ENCODE measurements around the gene GLT6D1. TPM values are rescaled to one million over a fixed set of nuclear protein-coding genes. Genes with fewer than 3 reads are reported as not detected.

Gene GLT6D1
- total and polyA plus RNA-seq, 2 of the 4 experiments (the other 2 are of a cell fraction) = not detected

DNA sequence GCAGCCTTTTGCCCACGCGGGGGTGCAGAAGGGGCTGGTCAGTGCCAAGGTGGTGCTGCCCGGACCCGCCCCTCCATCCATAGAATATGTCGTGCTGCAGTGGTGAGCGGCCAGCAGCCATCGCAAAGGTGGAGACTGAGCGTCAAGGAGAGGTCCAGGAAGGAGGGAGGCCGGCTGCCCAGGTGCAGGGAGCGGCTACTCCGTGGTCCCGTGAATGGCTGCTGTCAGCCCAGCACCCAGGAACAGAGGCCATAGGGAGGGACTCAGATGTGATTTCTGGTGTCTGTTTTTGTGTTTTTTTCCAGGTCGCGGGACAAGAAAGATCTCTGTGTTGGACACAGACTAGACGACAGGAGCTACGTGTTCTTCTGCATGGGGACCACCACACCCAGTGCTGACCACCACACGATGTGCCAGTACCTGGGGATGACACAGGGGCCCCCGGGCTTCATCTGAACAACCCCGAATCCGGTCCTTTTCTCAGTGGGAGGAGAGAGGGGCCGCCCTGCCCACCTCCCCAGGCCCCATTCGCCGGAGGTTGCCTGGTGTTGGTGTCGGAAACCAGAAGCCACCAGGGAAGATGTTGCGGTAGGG is 48.8 kb downstream of the GLT6D1 start:
- no peak overlapping the region for H2AK5ac ChIP-seq (ENCODE audit: low read depth, low read length)
- no peak overlapping the region for H3K56ac ChIP-seq (ENCODE audit: extremely low read depth, insufficient read depth, low read length)
- H3K36me3 ChIP-seq (ENCODE audit: control insufficient read depth, insufficient read depth, low read length) = no peaks in the 10 kb centered on the region
- H3K79me1 ChIP-seq (ENCODE audit: low read depth in 1 of 2, low read length in 2 of 2) = no peaks in the 10 kb centered on the region
- no peak overlapping the region for H3K14ac ChIP-seq (replicated peaks; ENCODE audit: low read depth, low read length)
- H3K4me2 ChIP-seq (ENCODE audit: low read depth, low read length) = no peak overlapping the region
- intact Hi-C loops (cut with micrococcal nuclease) = no loop called here
- H3K4ac ChIP-seq (ENCODE audit: low read depth, low read length) = no peak overlapping the region
- H2AK9ac ChIP-seq (replicated peaks; ENCODE audit: low read depth, low read length, poor library complexity) = no peak overlapping the region
- no peak for ATAC-seq (ENCODE audit: low read depth)
- H2BK20ac ChIP-seq (ENCODE audit: low read depth, low read length) = no peak overlapping the region
- no peaks in the 10 kb centered on the region for H4K20me1 ChIP-seq (ENCODE audit: insufficient read depth, low read length)
- DNase-seq = no peak
- no peak for TF ChIP-seq MAZ (IDR thresholded peaks at IDR 0.05; ENCODE audit: borderline replicate concordance, low read depth, low read length)
- no peak for TF ChIP-seq RFX5 (IDR thresholded peaks at IDR 0.05; ENCODE audit: low read depth, low read length)
- no peak for TF ChIP-seq FOS (IDR thresholded peaks at IDR 0.05; ENCODE audit: low read depth, low read length)
- TF ChIP-seq, protein P1, sequence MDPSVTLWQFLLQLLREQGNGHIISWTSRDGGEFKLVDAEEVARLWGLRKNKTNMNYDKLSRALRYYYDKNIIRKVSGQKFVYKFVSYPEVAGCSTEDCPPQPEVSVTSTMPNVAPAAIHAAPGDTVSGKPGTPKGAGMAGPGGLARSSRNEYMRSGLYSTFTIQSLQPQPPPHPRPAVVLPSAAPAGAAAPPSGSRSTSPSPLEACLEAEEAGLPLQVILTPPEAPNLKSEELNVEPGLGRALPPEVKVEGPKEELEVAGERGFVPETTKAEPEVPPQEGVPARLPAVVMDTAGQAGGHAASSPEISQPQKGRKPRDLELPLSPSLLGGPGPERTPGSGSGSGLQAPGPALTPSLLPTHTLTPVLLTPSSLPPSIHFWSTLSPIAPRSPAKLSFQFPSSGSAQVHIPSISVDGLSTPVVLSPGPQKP (IDR thresholded peaks at IDR 0.05; ENCODE audit: borderline replicate concordance, low read depth, low read length) = no peak
- no peak for TF ChIP-seq MXI1 (IDR thresholded peaks at IDR 0.05; ENCODE audit: borderline replicate concordance, low read depth, low read length)
- no peak for TF ChIP-seq NFE2L2 (IDR thresholded peaks at IDR 0.05; ENCODE audit: low read depth, low read length)
- no peak for TF ChIP-seq SMC3 (IDR thresholded peaks at IDR 0.05; ENCODE audit: low read depth, low read length)
- TF ChIP-seq RCOR1 (IDR thresholded peaks at IDR 0.05; ENCODE audit: insufficient replicate concordance, low read length) = no peak
- TF ChIP-seq RAD21 (IDR thresholded peaks at IDR 0.05; ENCODE audit: low read length) = no peak
- TF ChIP-seq, protein P2, sequence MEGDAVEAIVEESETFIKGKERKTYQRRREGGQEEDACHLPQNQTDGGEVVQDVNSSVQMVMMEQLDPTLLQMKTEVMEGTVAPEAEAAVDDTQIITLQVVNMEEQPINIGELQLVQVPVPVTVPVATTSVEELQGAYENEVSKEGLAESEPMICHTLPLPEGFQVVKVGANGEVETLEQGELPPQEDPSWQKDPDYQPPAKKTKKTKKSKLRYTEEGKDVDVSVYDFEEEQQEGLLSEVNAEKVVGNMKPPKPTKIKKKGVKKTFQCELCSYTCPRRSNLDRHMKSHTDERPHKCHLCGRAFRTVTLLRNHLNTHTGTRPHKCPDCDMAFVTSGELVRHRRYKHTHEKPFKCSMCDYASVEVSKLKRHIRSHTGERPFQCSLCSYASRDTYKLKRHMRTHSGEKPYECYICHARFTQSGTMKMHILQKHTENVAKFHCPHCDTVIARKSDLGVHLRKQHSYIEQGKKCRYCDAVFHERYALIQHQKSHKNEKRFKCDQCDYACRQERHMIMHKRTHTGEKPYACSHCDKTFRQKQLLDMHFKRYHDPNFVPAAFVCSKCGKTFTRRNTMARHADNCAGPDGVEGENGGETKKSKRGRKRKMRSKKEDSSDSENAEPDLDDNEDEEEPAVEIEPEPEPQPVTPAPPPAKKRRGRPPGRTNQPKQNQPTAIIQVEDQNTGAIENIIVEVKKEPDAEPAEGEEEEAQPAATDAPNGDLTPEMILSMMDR (conservative IDR thresholded peaks at IDR 0.05; ENCODE audit: low read depth, low read length) = no peak
- no peak for TF ChIP-seq MAFK (IDR thresholded peaks at IDR 0.05; ENCODE audit: low read depth, low read length)
- no peak for TF ChIP-seq CEBPB (IDR thresholded peaks at IDR 0.05; ENCODE audit: low read depth, low read length)
- TF ChIP-seq CHD1 (IDR thresholded peaks at IDR 0.05; ENCODE audit: low read depth, low read length) = no peak
- TF ChIP-seq POLR2A (IDR thresholded peaks at IDR 0.05; ENCODE audit: low read depth, low read length) = no peak
- no peak for TF ChIP-seq BHLHE40 (IDR thresholded peaks at IDR 0.05; ENCODE audit: low read depth, low read length)
- TF ChIP-seq, protein P3, sequence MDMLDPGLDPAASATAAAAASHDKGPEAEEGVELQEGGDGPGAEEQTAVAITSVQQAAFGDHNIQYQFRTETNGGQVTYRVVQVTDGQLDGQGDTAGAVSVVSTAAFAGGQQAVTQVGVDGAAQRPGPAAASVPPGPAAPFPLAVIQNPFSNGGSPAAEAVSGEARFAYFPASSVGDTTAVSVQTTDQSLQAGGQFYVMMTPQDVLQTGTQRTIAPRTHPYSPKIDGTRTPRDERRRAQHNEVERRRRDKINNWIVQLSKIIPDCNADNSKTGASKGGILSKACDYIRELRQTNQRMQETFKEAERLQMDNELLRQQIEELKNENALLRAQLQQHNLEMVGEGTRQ (IDR thresholded peaks at IDR 0.05; ENCODE audit: low read depth, low read length) = no peak
- H3K9ac ChIP-seq (ENCODE audit: low read depth, low read length) = no peak overlapping the region
- no peak overlapping the region for H3K18ac ChIP-seq (ENCODE audit: low read depth, low read length)
- BruUV-seq (replicated peaks) = no TSS peak
- no peak overlapping the region for H3K4me3 ChIP-seq (ENCODE audit: insufficient read depth, low read depth, low read length)
- no peaks in the 10 kb centered on the region for H3K9me1 ChIP-seq (ENCODE audit: insufficient read depth, low read length)
- no peak overlapping the region for H2BK15ac ChIP-seq (ENCODE audit: low read depth, low read length)
- H4K5ac ChIP-seq (ENCODE audit: low read depth, low read length) = no peak overlapping the region
- WGBS, 2 experiments (ENCODE audit: extremely low coverage in 2 of 2, insufficient read length in 1 of 2) = 80% methylated on average over 3 of the region's 25 CpGs; no CpG with 5 or more reads in 1 of the 2 experiments
- no peaks in the 10 kb centered on the region; the same call in 1 of the 2 replicates for H3K27me3 ChIP-seq (ENCODE audit: control insufficient read depth, insufficient read depth, low read length)
- ChIA-PET CTCF (no interaction called here), POLR2A (ENCODE audit: unreplicated experiment) (no interaction called here)
- H2BK120ac ChIP-seq (ENCODE audit: low read depth, low read length) = no peak overlapping the region
- H4K8ac ChIP-seq (ENCODE audit: low read depth in 2 of 2, low read length in 2 of 2) = no peak overlapping the region
- no peaks in the 10 kb centered on the region for H3K9me3 ChIP-seq (ENCODE audit: control insufficient read depth, insufficient read depth, low read length)
- dilution Hi-C loops (cut with HindIII; ENCODE audit: low sequenced_read_pairs, unreplicated experiment) = no loop called here
- no peaks in the 10 kb centered on the region for H3K4me1 ChIP-seq (ENCODE audit: control insufficient read depth, insufficient read depth, low read length)
- no peak overlapping the region for H3K27ac ChIP-seq (ENCODE audit: insufficient read depth, low read length)
- H2AFZ ChIP-seq (replicated peaks; ENCODE audit: low read length, poor library complexity) = no peak overlapping the region
- H2BK5ac ChIP-seq (ENCODE audit: low read depth, low read length, poor library complexity, severe bottlenecking) = no peak overlapping the region
- in situ Hi-C loops (cut with MboI; ENCODE audit: low sequenced_read_pairs) = no loop called here
- no peak overlapping the region for H4K91ac ChIP-seq (ENCODE audit: insufficient read depth, low read depth, low read length)
- no peak overlapping the region for H3K23ac ChIP-seq (ENCODE audit: low read depth, low read length)

Measured in IMR-90 (cell line).